DOHH2 (cell line): ENCODE measurements around the gene MYO1D.

ENCODE experiments used
- CTCF ChIP-seq: fragments of 200-600 bp; sonication (generic); IDR thresholded peaks from one replicate; pipeline ENCODE4 v1.5.1; 2014; ENCODE audit warnings: antibody characterized with exemption, mild to moderate bottlenecking, low read depth, low read length; ENCODE audit not compliant: poor library complexity, severe bottlenecking
- EZH2phosphoT487 ChIP-seq: fragments of 200-600 bp; sonication (generic); IDR thresholded peaks from 2 replicates; pipeline ENCODE4 v1.6.1; 2017; ENCODE audit warnings: borderline replicate concordance, mild to moderate bottlenecking, antibody characterized with exemption, low read length, moderate library complexity, mixed read lengths

GRCh38 chr17:32601866-32602265 lies 275.1 kb downstream of the MYO1D start:
- TF ChIP-seq CTCF (no peak), EZH2phosphoT487 (no peak)
